Brain pericyte (primary cell): ENCODE measurements around the gene PLCB4.

Source experiments
- DNase-seq: peaks from one replicate; pipeline ENCODE4 v3.0.0-alpha.2; 2012; ENCODE audit warnings: low read depth, low spot score

The PLCB4 gene

DNA sequence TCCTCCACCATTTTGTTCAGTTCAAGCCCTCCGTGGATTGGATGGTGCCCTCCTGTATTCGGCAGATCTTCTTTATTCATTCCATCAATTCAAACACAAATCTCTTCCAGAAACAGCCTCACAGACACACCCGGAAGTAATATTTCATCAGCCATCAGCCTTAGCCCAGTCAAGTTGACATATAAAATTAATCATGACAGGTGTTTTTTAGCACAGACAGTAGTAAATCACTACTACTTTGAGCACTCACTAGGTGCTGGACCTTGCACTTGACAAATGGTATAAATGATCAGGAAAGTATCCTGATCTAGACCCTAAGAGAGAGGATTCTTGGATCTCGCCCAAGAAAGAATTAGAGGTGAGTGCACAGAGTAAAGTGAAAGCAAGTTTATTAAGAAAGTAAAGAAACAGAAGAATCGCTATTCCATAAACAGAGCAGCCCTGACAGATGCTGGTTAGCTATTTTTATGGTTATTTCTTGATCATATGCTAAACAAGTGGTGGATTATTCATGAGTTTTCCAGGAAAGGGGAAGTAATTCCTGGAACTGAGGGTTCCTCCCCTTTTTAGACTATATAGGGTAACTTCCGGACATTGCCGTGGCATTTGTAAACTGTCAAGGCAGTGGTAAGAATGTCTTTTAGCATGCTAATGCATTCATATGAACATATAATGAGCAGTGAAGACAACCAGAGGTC is 250.9 kb downstream of the PLCB4 start:
- no peak for DNase-seq

DNA sequence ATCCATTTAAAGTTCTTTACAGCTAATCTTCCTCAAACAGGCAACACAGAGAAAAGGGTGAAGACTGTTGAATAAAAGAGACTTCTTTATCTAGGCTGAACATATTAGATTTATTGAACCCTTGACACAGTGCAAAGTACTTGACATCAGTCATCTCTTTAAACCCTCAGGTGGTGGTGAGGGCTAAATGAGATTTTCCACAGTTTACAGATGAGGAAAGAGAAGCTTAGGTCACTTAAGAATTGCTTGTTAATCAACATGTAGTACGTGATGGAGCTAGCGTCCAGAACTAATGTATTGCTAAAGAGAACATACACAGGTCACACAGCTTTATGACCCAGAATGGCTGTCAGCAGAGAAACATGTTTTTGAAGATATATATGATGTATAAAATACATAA is 252.1 kb downstream of the PLCB4 start:
- DNase-seq, result no peak

DNA sequence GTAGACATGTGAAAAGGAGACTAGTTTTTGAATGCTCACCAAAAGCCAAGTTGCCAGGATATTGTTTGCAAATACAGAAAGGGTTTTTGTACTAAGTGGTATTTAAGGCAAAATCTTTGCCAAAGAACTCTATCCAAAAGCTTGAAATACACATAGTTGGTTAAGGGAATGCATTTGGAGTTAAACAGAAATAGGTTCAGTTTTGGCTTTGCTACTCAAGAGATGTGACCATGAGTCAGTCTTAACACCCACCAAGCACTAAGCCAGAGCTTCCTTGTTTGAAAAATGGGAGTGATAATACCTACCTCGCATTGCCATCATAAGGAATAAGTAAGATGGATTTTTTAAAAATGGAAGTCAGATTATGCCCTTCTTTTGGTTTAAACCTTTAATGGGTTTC is 253.8 kb downstream of the PLCB4 start:
- no peak for DNase-seq

DNA sequence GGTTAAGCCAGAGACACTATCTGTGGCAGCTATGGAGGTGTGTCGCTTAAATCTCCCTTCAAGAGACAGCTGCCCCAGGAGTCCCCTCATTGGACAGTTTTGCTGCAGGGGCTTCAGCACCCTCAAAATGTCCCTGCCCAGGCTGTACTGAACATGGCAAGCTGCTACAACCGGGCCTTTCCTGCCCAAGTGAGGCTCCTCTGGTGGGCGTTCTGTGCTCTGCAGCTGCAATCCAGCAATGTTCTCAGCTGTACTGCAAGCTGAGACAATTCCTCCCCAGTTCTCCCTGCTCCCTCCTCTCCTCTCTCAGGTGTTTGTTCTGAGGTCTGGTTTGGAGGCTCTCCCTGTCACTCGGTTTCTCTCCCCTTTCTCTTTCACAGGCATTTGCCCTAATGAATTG is 254.7 kb downstream of the PLCB4 start:
- no peak for DNase-seq

DNA sequence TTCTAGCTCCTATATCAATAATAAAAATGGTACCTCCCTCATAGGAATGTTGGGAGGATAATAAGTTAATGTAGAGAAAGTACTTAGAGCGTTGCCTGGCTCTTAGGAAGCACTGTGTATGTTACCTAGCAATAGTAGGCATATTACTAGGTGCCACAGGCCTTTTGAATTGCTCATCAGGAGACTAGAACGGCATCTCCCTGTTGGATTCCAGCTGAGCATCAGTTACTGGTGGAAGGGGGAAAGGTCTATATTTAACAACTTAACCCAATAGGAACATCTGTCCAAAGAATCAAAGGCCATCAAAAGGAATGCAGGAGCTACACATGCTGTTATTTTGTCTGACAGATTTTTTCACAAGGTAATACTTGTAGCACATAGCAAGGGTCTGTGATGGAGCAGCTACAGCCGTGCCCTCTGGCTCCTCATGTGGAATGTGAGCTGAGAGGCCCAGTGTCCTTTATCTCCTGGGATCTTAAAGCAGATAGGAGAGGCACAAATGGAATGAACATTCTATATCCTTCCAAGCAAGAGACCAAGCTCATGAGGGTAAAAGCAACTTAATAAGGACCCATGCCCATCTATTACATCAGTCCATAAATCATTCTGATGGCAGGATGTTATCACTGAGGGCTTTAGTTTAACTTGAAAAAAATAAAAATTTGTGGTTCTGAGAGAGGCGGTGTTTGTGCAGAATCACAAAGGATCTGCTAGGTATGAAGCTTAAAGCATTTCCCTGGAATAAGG is 260.6 kb downstream of the PLCB4 start:
- no peak for DNase-seq

DNA sequence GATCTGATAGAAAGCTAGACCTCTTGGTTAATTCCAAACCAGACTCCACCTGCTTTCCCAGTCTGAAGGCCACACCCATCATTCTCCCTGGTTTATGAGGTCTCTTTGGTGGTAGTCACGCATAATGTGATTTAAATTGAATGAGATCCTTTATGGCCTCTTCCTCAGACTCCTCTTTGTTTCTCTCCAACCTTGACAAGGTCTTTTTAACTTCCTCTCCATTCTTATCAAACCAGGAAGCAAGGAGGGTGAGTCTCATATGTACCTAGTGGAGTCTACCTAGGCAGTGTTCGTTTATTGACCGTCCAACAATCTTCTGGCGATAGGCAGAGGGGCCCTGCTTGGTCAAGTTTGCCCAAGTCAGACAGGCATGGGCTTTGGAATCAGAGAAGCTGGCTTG is 261.3 kb downstream of the PLCB4 start:
- no peak for DNase-seq

DNA sequence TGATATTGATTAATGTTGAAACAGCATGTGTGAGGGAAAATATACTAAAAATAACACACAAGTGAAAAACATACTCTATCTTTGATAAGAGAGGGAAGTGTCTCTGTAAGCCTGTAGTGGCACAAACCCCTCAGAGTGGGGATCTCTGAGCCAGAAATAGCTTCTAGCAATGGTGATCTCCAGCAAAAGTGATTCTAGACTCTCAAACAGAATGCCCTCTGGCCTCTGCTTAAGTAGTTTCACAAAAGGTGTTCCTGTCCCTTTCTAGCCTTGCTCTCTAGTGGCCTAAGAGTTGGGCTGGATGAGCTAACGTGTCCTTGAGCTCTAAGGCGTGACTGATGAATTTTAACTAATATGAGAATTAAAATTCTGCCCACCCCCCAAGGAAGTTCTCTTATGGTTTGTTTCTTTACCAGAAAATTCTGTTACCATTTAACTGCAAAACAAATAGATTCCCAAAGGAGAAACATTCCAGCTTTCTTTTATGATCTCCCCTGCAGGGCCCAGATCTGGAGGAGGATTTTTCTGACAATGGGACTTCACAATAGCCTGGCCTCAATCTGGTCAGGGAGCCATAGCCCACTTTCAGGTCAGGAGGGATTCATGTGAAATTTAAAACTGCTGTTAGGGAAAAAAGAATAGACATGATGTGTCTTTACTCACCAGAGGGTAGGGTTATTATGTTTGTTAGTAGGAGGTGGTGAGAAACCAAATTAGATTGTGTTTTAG is 263.0 kb downstream of the PLCB4 start:
- no peak for DNase-seq

DNA sequence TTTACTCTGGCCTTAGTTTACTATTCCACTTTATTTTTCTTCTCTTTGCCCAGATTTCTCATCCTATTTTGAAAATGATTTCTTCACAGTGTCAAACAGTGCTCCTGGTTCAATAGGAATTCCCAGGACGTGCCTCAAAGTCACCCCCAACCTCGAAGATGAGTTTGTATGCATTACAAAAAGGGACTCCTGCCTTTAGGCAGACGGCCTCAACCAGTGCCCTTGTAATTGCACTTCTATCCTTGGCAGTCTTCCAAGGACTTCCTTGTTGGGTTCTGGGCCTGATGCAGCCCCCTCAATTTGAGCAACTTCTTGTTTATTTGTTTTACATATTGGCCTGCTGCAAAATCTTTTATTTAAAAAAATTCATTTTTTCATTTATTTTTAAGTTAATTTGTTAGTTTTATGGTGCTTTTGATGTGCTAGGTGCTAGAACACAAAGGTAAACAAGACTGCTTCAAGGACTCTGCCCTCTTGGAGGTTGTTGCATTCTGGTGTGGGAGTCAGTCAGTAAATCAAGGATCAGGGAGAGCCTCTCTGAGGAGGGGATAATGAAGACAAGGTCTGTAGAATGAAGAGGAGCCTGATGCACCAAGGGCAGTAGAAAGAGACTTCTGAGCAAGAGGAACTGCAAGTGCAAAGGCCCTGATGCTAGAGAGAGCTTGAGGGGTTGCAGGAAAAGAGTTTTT is 264.0 kb downstream of the PLCB4 start:
- DNase-seq, result no peak

DNA sequence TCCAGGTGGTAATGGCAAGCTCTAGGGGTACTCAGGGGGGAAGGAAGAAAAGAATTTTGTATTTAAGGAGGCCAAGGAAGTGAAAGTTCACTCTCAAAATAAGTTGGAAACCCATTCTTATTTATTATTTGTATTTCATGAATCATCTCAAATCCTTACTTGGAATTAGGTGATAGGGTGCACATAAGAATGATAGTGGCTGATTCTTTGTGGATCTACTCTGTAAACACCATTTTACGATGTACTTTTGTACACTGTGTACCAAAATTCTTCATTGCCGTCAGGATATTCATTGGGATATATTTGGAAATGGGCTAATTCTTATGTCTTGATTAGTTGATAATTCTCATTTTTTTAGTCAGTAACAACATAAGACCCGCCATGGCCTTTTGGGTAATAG is 266.0 kb downstream of the PLCB4 start:
- no peak for DNase-seq

DNA sequence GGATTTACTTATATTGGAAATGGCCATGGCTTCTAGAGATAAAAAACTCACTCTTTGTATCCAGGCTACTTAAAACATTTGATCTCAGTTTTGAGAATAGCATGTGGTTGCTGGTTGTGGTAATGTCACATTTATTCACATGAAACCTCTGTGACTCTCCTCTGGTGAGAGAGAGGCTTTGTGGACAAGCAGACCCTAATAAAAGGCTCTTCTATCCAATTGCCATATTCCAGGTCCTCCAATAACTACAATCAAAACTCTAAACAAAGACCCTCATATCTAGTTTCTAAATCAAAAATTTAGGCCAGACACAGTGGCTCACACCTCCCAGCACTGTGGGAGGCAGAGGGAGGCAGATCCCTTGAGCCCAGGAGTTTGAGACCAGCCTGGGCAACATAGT is 269.2 kb downstream of the PLCB4 start:
- no peak for DNase-seq

DNA sequence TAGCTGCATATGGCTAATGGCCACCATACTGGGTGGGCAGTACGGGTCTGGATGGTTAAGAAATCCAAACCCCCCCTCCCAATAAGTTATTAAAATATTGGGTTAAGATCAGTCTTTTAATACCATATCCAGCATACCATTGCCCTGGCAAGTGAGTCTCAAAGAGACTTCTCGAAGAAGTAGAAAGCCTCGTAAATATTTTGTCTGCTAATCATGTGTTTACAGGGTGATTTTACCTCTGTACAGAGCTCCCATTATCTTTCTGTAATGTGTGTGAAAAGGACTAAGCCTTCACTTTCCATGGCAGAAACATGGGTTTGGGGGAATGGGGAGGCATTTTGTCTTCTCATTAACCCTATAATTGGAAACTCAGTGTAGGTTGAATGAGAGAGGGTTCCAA is 270.8 kb downstream of the PLCB4 start:
- no peak for DNase-seq

DNA sequence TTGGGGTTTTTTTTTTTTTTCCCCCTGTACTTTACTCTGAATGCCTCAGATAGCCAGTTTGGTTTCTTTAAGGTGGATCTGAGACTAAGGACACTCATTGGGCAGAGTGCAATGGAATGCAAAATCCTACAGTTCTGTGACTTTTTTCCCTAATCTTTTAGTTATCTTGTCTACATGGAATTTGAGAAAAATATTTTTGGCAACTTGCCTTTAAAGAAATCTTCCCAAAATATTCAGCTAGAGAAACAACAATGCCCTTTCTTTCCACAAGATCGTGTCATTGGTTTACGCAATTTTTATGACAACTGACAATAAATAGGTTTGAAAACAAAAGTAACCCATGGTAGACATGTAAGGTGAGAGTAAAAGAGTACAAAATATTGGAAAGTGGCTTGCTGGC is 273.8 kb downstream of the PLCB4 start:
- no peak for DNase-seq

DNA sequence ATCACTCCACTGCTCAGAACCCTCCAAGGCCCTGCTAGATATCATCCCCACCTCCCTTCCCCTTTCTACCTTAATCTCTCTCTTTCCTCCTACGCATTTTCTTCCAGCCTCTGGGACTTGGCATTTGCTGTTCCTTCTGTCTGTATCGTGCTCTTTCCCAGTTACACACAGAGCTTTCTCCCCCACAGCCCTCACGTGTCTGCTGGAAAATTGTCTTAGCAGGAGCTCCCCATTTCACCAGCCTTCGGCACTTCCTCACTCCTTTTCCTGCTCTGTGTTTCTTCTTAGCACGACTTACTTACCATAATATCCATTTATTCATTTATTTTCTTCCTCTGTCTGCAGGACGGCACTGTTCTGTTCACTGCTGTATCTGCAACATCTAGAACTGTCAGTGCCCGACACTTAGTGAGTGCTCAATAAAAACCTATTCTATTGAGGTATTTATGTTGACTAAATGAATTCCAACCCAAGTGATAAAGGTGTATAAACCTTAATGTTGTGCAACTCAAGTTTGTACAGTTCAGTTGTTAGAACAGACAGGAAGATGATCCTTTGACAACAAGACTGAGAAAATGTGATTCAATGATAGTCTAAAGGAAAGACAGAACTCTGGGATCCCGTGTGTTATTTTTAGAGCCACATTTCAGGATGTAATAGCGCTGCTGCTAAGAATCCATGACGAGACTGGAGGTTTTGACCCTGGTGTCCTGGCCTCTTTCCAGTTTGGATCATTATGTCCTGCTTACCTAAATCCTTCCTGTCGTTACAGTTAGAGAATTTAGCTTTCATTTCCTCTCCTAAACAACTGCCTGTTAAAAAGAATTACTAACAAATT is 275.4 kb downstream of the PLCB4 start:
- DNase-seq, result no peak

DNA sequence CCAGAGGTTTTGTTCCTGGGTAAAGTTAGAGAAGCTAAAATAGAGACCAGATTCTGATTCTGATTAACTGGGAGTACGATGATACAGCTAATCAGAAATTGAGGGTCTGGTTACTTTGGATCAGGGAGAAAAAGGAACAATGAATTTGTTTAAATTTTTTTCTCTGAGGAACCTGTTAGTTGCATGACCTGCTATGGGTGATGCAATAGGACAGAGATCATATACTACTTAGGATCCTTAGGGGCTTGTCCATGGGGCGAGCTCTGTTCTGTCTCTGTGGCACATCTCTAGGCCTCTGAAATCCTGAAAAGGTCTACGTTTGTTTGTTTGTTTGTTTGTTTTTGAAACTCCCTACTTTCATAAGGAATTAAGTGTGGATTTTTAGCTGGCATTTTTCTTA is 279.4 kb downstream of the PLCB4 start:
- DNase-seq, result no peak

DNA sequence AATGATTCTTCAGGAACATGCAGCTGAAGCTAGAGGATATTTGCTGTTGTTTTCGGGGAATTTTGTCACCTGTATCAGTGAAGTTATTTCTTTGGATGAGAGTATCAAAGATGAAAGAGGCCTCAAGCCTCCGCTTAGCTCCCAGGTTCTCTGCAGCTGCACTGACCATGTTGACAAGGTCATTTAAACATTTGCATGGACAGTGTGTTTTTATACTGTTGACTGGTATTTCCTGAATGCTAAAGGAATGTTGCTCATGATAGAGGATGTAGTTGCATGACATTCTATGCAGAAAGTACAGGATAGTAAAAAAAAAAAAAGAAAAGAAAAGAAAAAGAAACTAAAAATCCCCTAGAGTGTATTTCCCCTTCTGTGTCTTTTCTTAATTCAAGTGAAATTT is 279.9 kb downstream of the PLCB4 start:
- no peak for DNase-seq

DNA sequence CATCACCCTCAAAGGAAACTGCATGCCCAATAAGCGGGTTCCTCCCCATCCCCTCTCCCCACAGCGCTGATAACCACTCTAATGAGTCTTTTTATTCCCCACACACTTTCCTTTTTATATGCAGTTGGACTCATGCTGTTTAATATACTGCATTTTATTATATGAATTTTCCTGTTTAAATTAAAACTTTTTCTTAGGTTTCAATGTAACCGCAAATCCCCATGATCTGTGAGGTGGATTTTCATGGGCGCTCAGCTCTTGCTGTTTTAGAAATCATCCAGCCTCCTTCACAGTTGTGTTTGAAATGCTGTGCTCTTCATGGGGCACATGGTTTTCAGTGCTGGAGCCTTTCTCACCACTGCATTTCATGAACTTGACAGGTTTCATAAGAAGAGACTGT is 280.4 kb downstream of the PLCB4 start:
- no peak for DNase-seq

DNA sequence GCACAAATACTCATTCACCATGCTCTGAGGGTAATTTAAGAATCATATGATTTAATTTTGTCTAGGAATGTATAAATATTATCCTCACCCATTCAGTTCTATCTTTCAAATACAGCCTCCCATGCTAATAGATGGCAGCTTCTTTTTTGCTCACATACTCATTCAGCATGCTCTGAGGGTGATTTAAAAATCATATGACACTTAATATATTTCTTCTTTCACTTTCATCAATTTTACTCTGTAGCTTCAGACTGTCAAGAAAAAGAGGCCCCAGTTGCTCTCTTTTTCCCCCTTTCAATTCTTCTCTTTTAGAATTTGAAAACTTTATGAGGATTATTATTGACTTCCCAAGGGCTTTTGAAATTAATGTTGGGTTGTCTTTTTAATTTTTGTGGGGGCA is 283.9 kb downstream of the PLCB4 start:
- no peak for DNase-seq

DNA sequence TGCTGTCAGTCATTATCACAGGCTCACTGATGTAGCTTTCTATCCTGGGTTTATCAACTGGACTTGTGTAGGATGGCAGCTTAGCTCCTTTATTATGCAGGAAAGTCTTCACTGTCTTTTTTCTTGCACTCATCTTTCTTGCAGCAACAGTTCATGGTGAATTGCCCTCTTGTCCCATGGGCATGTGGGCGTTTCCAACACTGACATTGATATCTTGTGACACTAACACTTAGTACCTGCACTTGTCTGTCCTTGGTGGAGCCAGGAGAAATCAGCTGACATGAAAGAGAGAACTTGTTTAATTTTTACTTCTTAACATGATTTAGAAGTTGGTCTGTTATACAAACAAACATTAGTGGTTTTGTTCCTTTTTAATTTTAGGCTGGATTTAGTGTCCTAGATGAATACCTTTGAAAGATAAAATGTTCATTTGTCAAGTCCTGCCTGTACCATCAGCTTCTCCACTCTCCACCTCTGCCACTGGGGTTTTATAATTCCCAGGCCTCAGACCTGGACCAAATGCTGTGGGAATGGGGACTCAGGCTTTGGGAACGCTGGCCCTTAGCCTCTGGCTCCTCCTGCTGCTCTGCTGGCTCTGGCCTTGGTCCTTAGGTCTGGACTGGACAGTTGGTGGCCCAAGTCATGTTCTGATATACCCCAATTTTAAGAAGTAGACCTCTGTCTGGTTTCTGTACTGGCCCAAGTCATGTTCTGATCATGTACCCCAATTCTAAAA is 284.5 kb downstream of the PLCB4 start:
- no peak for DNase-seq

DNA sequence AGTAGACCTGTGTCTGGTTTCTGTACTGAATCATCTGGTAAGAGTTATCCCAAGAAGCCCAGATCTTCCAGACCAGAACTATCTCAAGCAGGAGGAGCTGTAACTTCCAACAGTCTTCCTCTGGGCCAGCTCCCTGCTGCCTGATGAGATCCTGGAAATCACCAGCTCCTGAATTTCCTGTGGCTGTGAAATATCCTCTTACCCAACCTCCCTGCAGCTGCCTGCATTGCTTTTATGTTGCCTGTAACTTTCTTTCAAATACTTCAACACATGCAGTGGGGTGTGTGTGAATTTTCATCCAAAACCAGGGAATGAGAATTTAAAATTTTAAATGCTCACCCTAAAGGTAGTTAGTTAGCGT is 285.0 kb downstream of the PLCB4 start:
- DNase-seq, result no peak

DNA sequence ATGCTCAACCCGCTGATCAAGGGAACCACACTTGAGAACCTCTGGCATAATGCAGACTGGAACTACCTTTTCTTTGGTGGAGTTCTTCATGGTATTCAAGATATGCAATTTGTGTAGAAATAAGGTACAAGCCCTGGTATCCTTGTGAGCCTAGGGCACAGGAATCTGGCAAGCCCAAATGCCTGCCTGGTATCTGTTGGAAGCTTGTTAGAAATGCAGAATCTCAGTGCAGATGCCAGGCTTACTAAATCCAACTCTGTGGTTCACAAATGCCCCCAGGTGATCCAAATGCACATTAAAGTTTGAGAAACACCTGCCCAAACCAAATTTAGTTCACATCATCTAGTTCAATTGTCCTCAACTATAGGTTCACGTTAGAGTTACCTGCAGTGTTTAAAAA is 285.7 kb downstream of the PLCB4 start:
- no peak for DNase-seq

DNA sequence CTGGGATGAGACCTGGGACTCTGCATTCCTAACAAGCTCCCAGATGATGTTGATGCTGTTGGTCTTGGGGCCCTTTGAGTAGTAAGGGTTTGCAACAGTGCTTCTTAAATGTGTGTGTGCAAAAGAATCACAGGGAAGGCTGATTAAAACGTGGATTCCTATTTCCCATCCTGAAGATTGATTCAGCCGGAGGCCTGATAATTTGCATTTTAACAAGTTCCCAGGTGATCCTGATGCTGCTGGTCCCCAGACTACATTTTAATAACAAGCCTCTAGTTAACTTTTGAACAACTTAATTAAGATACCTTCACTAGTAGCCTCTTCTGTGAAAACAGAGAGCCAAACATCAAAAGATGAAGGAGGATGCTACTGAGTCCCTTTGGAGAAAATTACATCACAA is 289.1 kb downstream of the PLCB4 start:
- no peak for DNase-seq
